Ectodermal cell (in vitro differentiated cells): ENCODE data around the gene CYP4F8. TPM values are rescaled to one million over a fixed set of nuclear protein-coding genes. Genes with fewer than 3 reads are reported as not detected.

Experiments used
- H3K27ac ChIP-seq: 2 replicates; pipeline ENCODE4 v1.7.0; 2013; ENCODE audit warnings: mild to moderate bottlenecking, low read depth, low read length; ENCODE audit not compliant: insufficient read depth, poor library complexity, severe bottlenecking
- H3K27me3 ChIP-seq: 2 replicates; pipeline ENCODE4 v1.7.0; 2013; ENCODE audit warnings: mild to moderate bottlenecking, low read length; ENCODE audit not compliant: insufficient read depth, control insufficient read depth, poor library complexity, severe bottlenecking
- H3K36me3 ChIP-seq: one replicate; pipeline ENCODE4 v1.7.0; 2013; ENCODE audit warnings: low read length; ENCODE audit not compliant: control insufficient read depth, insufficient read depth
- H3K4me1 ChIP-seq: one replicate; pipeline ENCODE4 v1.7.0; 2013; ENCODE audit warnings: low read length; ENCODE audit not compliant: control insufficient read depth, insufficient read depth
- H3K4me3 ChIP-seq: 2 replicates; pipeline ENCODE4 v1.7.0; 2013; ENCODE audit warnings: low read depth, low read length, control low read depth; ENCODE audit not compliant: insufficient read depth
- H3K9me3 ChIP-seq: 2 replicates; pipeline ENCODE4 v1.7.0; 2013; ENCODE audit warnings: mild to moderate bottlenecking, low read length, moderate library complexity; ENCODE audit not compliant: control insufficient read depth
- whole genome bisulfite sequencing, 2 experiments: methylation state at CpG; one replicate each; pipeline ENCODE4 v1.1.7; 2013; ENCODE audit warnings: missing lambda C conversion rate in 2 of 2; 5-methylcytosine and 5-hydroxymethylcytosine counted together
- polyA plus RNA-seq, 4 experiments: library from polyadenylated mRNA; stranded (reverse); fragments of 50-300 nt; gene quantifications; one replicate each; pipeline ENCODE4 v1.2.3, GENCODE V29; 2013

The CYP4F8 gene
- not detected for polyA plus RNA-seq (2013, experiment 1 of 4)
- not detected for polyA plus RNA-seq (2013, experiment 2 of 4)
- not detected for polyA plus RNA-seq (2013, experiment 3 of 4)
- polyA plus RNA-seq (2013, experiment 4 of 4), result not detected

- peaks cover 13% of the 10 kb centered on the region for H3K9me3 ChIP-seq
- no peaks in the 10 kb centered on the region for H3K4me1 ChIP-seq
- no peak within 1 kb of the TSS for H3K27ac ChIP-seq
- 61 to 64% methylated on average over 8 of the region's 8 CpGs for WGBS, 2 experiments
- H3K27me3 ChIP-seq, result no peaks in the 10 kb centered on the region
- H3K36me3 ChIP-seq, result no peaks in the 10 kb centered on the region
- no peak within 1 kb of the TSS for H3K4me3 ChIP-seq
Observed at GRCh38 chr19:15614507-15615379, at the start of gene CYP4F8. CYP4F8 (plus strand) TSS chr19:15615218; CDS start chr19:15615617, 399 bp downstream.

GRCh38 chr19:15570420-15570819, 44.6 kb upstream of the CYP4F8 start:
- Histone ChIP-seq H3K9me3 (peaks cover 9% of the 10 kb centered on the region), H3K4me3 (no peak overlapping the region)

DNA sequence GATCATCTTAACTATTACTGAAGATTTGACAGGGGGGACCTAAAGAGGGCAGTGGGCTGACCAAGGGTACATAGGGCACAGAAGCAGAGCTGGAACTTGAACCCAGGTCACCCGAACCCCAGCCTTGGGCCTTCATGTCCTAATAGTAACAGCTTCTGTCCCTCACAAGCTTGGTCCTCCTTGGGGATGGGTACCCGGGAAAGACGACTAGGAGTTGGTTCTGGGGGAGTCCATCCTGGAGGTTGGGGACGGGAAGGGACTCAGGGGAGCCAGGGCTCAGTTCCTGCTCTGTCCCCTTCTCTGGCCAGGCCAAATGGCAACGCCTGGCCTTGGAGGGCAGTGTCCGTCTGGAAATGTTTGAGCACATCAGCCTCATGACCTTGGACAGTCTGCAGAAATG, 39.6 kb upstream of the CYP4F8 start:
- 55 to 63% methylated on average over 6 of the region's 6 CpGs for WGBS, 2 experiments
- Histone ChIP-seq H3K27me3 (no peaks in the 10 kb centered on the region), H3K4me3 (no peak overlapping the region), H3K27ac (no peak overlapping the region), H3K4me1 (no peaks in the 10 kb centered on the region), H3K9me3 (peaks cover 11% of the 10 kb centered on the region), H3K36me3 (no peaks in the 10 kb centered on the region)

More at GRCh38 chr19:15570420-15570819, 44.6 kb upstream of the CYP4F8 start:
- Histone ChIP-seq H3K36me3 (no peaks in the 10 kb centered on the region), H3K4me1 (no peaks in the 10 kb centered on the region), H3K27me3 (no peaks in the 10 kb centered on the region), H3K27ac (no peak overlapping the region)
- WGBS, 2 experiments, result 65 to 68% methylated on average over 3 of the region's 3 CpGs

DNA sequence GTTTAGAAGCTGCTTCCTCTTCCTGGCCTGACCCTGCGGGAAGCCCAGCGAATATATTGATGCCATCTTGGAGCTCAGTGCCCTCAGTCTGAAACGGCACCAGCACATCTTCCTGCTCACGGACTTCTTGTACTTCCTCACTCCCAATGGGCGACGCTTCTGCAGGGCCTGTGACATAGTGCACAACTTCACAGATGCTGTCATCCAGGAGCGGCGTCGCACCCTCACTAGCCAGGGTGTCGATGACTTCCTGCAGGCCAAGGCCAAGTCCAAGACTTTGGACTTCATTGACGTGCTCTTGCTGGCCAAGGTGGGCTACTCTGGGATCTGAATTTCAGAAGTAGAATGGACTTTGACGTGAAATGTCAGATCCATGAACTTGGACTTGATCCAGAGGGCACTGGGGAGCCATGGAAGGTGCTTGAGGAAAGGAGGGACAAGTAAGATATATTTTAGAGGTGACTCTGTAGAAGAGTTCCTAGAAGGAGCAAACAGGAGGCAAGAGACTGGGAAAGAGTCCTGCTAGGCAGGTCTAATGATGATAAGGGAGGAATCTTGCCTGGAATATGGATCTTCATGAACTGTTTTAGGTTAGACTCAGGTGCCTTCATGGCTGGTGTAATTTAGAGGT, 38.4 kb upstream of the CYP4F8 start:
- 76 to 77% methylated on average over 12 of the region's 12 CpGs for WGBS, 2 experiments
- Histone ChIP-seq H3K9me3 (peaks cover 10% of the 10 kb centered on the region), H3K4me1 (no peaks in the 10 kb centered on the region), H3K4me3 (no peak overlapping the region), H3K27me3 (no peaks in the 10 kb centered on the region), H3K27ac (no peak overlapping the region), H3K36me3 (no peaks in the 10 kb centered on the region)

- Histone ChIP-seq H3K27me3 (no peaks in the 10 kb centered on the region), H3K36me3 (no peaks in the 10 kb centered on the region), H3K4me1 (no peaks in the 10 kb centered on the region), H3K9me3 (peaks cover 7% of the 10 kb centered on the region), H3K4me3 (no peak overlapping the region), H3K27ac (no peak overlapping the region)
- WGBS, 2 experiments, result 76 to 79% methylated on average over 6 of the region's 6 CpGs
Observed at GRCh38 chr19:15577184-15577771, 37.7 kb upstream of the CYP4F8 start.

DNA sequence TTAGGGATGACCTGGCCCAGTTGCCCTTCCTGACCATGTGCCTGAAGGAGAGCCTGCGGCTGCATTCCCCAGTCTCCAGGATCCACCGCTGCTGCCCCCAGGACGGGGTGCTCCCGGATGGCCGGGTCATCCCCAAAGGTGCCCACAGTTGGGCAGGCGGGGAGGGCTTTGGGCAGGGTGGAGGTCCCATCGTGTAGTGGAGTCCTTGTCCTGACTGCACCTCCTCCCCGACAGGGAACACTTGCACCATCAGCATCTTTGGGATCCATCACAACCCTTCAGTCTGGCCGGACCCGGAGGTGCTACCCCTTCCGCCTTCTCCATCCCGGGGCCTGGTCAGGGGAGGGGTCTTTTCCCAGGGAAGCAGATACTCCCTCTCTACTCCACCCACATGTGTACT, 31.7 kb upstream of the CYP4F8 start:
- Histone ChIP-seq H3K27ac (no peak overlapping the region), H3K9me3 (peaks cover 4% of the 10 kb centered on the region), H3K4me3 (no peak overlapping the region), H3K4me1 (no peaks in the 10 kb centered on the region), H3K36me3 (no peaks in the 10 kb centered on the region), H3K27me3 (no peaks in the 10 kb centered on the region)
- 84 to 88% methylated on average over 11 of the region's 12 CpGs for WGBS, 2 experiments

DNA sequence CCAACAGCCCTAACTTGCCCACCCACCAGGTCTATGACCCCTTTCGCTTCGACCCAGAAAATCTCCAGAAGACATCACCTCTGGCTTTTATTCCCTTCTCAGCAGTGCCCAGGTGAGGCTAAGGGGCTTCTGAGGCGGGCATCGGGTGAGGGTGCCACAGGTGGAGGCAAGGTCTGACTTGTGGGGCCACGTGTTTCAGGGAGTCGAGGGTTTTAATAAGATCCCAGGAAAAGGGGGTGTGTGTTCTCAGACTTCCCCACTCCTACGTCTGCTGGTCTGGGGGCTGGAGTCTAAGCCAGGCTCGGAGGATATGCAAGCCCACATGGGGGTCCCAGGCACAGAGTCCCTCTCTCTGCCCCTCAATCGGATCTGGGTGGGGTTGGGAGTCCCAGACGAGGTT, 30.9 kb upstream of the CYP4F8 start:
- peaks cover 4% of the 10 kb centered on the region for H3K9me3 ChIP-seq
- H3K27me3 ChIP-seq, result no peaks in the 10 kb centered on the region
- no peaks in the 10 kb centered on the region for H3K36me3 ChIP-seq
- WGBS, 2 experiments, result 70 to 74% methylated on average over 10 of the region's 10 CpGs
- H3K27ac ChIP-seq, result no peak overlapping the region
- H3K4me3 ChIP-seq, result no peak overlapping the region
- H3K4me1 ChIP-seq, result no peaks in the 10 kb centered on the region

- Histone ChIP-seq H3K9me3 (peaks cover 4% of the 10 kb centered on the region), H3K4me3 (no peak overlapping the region), H3K36me3 (no peaks in the 10 kb centered on the region), H3K27me3 (no peaks in the 10 kb centered on the region), H3K27ac (no peak overlapping the region), H3K4me1 (no peaks in the 10 kb centered on the region)
- 70 to 71% methylated on average over 35 of the region's 35 CpGs for WGBS, 2 experiments
Observed at GRCh38 chr19:15584541-15585115, 30.4 kb upstream of the CYP4F8 start.

DNA sequence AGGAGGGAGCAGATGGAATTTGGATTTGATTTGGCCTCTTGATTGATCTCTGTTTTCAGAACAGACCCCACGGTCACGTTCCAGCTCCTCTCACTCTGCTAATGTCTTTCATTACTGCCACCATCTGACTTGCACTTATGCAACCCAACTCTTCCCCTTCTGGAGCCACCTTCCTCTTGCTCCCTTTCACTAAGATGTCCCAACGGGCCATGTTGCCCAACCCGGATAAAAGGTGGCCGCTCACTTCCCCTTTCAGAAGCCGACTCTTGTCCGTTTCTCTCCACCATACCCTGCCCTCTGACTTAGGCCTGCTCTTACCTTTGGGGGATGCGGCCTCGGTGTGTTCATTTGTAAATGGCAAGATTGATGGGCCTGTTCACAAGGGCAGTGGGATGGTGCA, 27.4 kb upstream of the CYP4F8 start:
- Histone ChIP-seq H3K27ac (no peak overlapping the region), H3K36me3 (no peaks in the 10 kb centered on the region), H3K4me3 (no peak overlapping the region), H3K27me3 (no peaks in the 10 kb centered on the region), H3K9me3 (peaks cover 8% of the 10 kb centered on the region), H3K4me1 (no peaks in the 10 kb centered on the region)
- WGBS, 2 experiments, result 73 to 80% methylated on average over 9 of the region's 9 CpGs

- H3K27me3 ChIP-seq, result no peaks in the 10 kb centered on the region
- H3K4me3 ChIP-seq, result no peak overlapping the region
- 86% methylated on average over 1 of the region's 1 CpG; no CpG with 5 or more reads in 1 of the 2 experiments for WGBS, 2 experiments
- H3K4me1 ChIP-seq, result no peaks in the 10 kb centered on the region
- H3K27ac ChIP-seq, result no peak overlapping the region
- peaks cover 6% of the 10 kb centered on the region for H3K9me3 ChIP-seq
- no peaks in the 10 kb centered on the region for H3K36me3 ChIP-seq
Observed at GRCh38 chr19:15588265-15588664, 26.8 kb upstream of the CYP4F8 start.
